GM19463 (cell line): ENCODE data around the gene MPEG1.
A peak's percentile ranks its signal among the peaks of the same experiment; 100 is the strongest.

Experiments
- ATAC-seq: cut with Tn5 transposase; IDR thresholded peaks from one replicate; pipeline ENCODE4 v1.9.1; 2021; ENCODE audit warnings: mild to moderate bottlenecking, moderate library complexity; ENCODE audit not compliant: unreplicated experiment

MPEG1 gene

GRCh38 chr11:59172345-59173079 is 40.2 kb downstream of the MPEG1 start:
- peak; percentile 24 for ATAC-seq

- peak; percentile 62 for ATAC-seq
Observed at GRCh38 chr11:59171508-59172322, 41.0 kb downstream of the MPEG1 start, which contains the start of gene DTX4. Gene DTX4, plus strand, starts transcription at chr11:59172132. Its CDS starts 464 bp downstream, at chr11:59172596.

GRCh38 chr11:59164028-59164427 is 48.7 kb downstream of the MPEG1 start:
- no peak for ATAC-seq
